ENCODE results near the gene WWOX. TPM values are rescaled to one million over a fixed set of nuclear protein-coding genes. Genes with fewer than 3 reads are reported as not detected.

Gene WWOX
- total and polyA plus RNA-seq, 2 of the 13 experiments (the other 11 are each of a cell fraction or from before 2014, with no cell fraction given), result 9.1 to 37.4 TPM

DNA sequence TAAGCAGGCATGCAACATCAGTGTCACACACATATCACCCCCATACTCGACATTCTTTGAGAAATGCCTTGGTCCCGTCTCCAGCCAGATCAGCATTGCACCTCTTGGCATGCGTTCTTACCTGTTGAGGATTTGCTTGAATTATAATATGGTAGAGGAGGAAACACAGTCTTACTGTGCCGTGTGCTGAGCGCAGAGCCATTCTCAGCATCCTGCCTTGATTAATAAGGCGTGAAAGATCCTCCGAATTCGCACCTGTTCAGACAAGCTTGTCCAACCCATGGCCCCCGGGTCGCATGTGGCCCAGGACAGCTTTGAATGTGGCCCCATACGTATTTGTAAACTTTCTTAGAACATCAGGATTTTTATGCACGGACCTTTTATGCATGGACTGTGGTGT lies 408.1 kb downstream of the WWOX start:
- intact Hi-C loops (cut with micrococcal nuclease; ENCODE audit: unreplicated experiment), result loop anchor here (5.0 to 10.0 kb wide), 5 partner anchors 85 to 1097 kb away; partner anchors contain the start of gene MAF
- H4K20me1 ChIP-seq (ENCODE audit: insufficient read depth, low read length), result no peaks in the 10 kb centered on the region
- no peak for ATAC-seq
- no peak overlapping the region for H3K9ac ChIP-seq (ENCODE audit: insufficient read depth, low read depth, low read length)
- in situ Hi-C loops (cut with HindIII; ENCODE audit: extremely low pct_ligation_motif_present, low pct_unique_long_range_greater_than_20kb), result loop anchor here (25.0 kb wide), 1 partner anchor 1105 kb away; the partner anchor contains the start of gene MAF
- no peak overlapping the region for H3K27ac ChIP-seq (ENCODE audit: extremely low read length, insufficient read depth, low read length)
- 94% methylated on average over 12 of the region's 12 CpGs for WGBS (ENCODE audit: low lambda C conversion rate)
- CTCF ChIA-PET (ENCODE audit: low intra/inter-chr PET ratio, low total read pairs), result no interaction called here
- no peak overlapping the region for H2AFZ ChIP-seq (ENCODE audit: low read length)
- FAIRE-seq, result no peak
- no peak for TF ChIP-seq POLR2G (IDR thresholded peaks at IDR 0.05; ENCODE audit: low read depth, low read length)
- no peak for TF ChIP-seq ZNF326 (CRISPR knock-in tag; IDR thresholded peaks at IDR 0.05; ENCODE audit: borderline replicate concordance)
- TF ChIP-seq PCBP1 (IDR thresholded peaks at IDR 0.05; ENCODE audit: borderline replicate concordance, low read depth, low read length), result no peak
- no peak for TF ChIP-seq ZFP41 (CRISPR knock-in tag; IDR thresholded peaks at IDR 0.05; ENCODE audit: borderline replicate concordance)
- no peak for TF ChIP-seq AGO1 (IDR thresholded peaks at IDR 0.05; ENCODE audit: low read depth, low read length, poor library complexity, severe bottlenecking)
- TF ChIP-seq ZBTB42 (CRISPR knock-in tag; IDR thresholded peaks at IDR 0.05), result no peak
- no peak for TF ChIP-seq AGO2 (optimal IDR thresholded peaks at IDR 0.05; ENCODE audit: low read depth, low read length)
- TF ChIP-seq ZNF136 (CRISPR knock-in tag; IDR thresholded peaks at IDR 0.05; ENCODE audit: low read depth), result no peak
- TF ChIP-seq SMC3 (IDR thresholded peaks at IDR 0.05; ENCODE audit: low read length), result no peak
- TF ChIP-seq, protein P1, sequence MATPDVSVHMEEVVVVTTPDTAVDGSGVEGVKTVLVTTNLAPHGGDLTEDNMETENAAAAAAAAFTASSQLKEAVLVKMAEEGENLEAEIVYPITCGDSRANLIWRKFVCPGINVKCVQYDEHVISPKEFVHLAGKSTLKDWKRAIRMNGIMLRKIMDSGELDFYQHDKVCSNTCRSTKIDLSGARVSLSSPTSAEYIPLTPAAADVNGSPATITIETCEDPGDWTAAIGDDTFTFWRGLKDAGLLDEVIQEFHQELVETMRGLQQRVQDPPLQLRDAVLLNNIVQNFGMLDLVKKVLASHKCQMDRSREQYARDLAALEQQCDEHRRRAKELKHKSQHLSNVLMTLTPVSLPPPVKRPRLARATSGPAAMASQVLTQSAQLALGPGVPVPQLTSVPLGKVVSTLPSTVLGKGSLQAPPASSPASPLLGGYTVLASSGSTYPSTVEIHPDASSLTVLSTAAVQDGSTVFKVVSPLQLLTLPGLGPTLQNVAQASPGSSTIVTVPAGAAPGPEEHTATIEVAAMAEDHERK (CRISPR knock-in tag; IDR thresholded peaks at IDR 0.05; ENCODE audit: low read depth), result no peak
- no peak for TF ChIP-seq U2AF2 (IDR thresholded peaks at IDR 0.05; ENCODE audit: low read depth, low read length)
- TF ChIP-seq, protein P2, sequence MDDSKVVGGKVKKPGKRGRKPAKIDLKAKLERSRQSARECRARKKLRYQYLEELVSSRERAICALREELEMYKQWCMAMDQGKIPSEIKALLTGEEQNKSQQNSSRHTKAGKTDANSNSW (CRISPR knock-in tag; IDR thresholded peaks at IDR 0.05; ENCODE audit: borderline replicate concordance), result no peak
- TF ChIP-seq, protein P3, sequence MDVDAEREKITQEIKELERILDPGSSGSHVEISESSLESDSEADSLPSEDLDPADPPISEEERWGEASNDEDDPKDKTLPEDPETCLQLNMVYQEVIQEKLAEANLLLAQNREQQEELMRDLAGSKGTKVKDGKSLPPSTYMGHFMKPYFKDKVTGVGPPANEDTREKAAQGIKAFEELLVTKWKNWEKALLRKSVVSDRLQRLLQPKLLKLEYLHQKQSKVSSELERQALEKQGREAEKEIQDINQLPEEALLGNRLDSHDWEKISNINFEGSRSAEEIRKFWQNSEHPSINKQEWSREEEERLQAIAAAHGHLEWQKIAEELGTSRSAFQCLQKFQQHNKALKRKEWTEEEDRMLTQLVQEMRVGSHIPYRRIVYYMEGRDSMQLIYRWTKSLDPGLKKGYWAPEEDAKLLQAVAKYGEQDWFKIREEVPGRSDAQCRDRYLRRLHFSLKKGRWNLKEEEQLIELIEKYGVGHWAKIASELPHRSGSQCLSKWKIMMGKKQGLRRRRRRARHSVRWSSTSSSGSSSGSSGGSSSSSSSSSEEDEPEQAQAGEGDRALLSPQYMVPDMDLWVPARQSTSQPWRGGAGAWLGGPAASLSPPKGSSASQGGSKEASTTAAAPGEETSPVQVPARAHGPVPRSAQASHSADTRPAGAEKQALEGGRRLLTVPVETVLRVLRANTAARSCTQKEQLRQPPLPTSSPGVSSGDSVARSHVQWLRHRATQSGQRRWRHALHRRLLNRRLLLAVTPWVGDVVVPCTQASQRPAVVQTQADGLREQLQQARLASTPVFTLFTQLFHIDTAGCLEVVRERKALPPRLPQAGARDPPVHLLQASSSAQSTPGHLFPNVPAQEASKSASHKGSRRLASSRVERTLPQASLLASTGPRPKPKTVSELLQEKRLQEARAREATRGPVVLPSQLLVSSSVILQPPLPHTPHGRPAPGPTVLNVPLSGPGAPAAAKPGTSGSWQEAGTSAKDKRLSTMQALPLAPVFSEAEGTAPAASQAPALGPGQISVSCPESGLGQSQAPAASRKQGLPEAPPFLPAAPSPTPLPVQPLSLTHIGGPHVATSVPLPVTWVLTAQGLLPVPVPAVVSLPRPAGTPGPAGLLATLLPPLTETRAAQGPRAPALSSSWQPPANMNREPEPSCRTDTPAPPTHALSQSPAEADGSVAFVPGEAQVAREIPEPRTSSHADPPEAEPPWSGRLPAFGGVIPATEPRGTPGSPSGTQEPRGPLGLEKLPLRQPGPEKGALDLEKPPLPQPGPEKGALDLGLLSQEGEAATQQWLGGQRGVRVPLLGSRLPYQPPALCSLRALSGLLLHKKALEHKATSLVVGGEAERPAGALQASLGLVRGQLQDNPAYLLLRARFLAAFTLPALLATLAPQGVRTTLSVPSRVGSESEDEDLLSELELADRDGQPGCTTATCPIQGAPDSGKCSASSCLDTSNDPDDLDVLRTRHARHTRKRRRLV (CRISPR knock-in tag; IDR thresholded peaks at IDR 0.05), result no peak
- TF ChIP-seq PLRG1 (conservative IDR thresholded peaks at IDR 0.05), result no peak
- no peak for TF ChIP-seq HOXA7 (CRISPR knock-in tag; IDR thresholded peaks at IDR 0.05)
- DNase-seq (ENCODE audit: low spot score), result no peak
- H3K4me2 ChIP-seq (ENCODE audit: low read depth, low read length), result no peak overlapping the region
- H3K4me3 ChIP-seq (replicated peaks in 1 of 3; ENCODE audit: insufficient read depth in 1 of 3, low read depth in 2 of 3, low read length in 3 of 3), result no peak overlapping the region
- H3K27me3 ChIP-seq (ENCODE audit: control insufficient read depth in 1 of 2, insufficient read depth in 2 of 2, low read length in 2 of 2), result no peaks in the 10 kb centered on the region
- peaks cover 49% of the 10 kb centered on the region for H3K4me1 ChIP-seq (ENCODE audit: insufficient read depth, low read length)
- H3K9me3 ChIP-seq (ENCODE audit: low read length), result no peaks in the 10 kb centered on the region
- no peaks in the 10 kb centered on the region for H3K36me3 ChIP-seq (replicated peaks in 1 of 2; ENCODE audit: control insufficient read depth in 1 of 2, insufficient read depth in 2 of 2, low read length in 2 of 2)
- POLR2A ChIA-PET, result interaction anchor here (2.6 kb wide), 1 partner anchor 47 kb away, joined by 14 read pairs; no protein-coding TSS in a partner anchor
- BruUV-seq (replicated peaks), result no TSS peak
- H3K79me2 ChIP-seq (ENCODE audit: insufficient read depth, low read length), result no peaks in the 10 kb centered on the region
